ENCODE results near the gene ULK2.

DNA sequence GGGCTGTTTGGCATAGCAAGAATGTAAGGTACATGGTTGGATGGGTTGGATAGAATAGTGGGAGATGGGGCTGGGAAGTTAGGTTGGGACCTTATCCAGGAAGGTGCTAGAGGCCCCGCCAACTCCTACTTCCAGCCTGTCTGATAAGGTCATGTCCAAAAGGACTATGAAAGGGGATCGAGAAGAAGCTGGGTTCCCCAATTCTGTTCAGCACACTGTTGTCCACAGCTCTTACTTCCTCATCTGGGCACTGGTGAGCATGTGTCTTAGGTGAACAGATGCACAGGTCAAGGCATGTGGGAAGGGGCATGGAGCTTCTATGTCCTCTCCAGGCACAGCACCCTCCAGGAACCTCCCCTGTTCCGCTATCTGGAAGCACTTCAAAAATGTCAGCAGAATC lies 5.6 kb upstream of the ULK2 start:
- TF ChIP-seq, protein P1, sequence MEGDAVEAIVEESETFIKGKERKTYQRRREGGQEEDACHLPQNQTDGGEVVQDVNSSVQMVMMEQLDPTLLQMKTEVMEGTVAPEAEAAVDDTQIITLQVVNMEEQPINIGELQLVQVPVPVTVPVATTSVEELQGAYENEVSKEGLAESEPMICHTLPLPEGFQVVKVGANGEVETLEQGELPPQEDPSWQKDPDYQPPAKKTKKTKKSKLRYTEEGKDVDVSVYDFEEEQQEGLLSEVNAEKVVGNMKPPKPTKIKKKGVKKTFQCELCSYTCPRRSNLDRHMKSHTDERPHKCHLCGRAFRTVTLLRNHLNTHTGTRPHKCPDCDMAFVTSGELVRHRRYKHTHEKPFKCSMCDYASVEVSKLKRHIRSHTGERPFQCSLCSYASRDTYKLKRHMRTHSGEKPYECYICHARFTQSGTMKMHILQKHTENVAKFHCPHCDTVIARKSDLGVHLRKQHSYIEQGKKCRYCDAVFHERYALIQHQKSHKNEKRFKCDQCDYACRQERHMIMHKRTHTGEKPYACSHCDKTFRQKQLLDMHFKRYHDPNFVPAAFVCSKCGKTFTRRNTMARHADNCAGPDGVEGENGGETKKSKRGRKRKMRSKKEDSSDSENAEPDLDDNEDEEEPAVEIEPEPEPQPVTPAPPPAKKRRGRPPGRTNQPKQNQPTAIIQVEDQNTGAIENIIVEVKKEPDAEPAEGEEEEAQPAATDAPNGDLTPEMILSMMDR (IDR thresholded peaks at IDR 0.05; ENCODE audit: insufficient read depth, low read length, poor library complexity, severe bottlenecking), result no peak
- TF ChIP-seq EZH2phosphoT487 (conservative IDR thresholded peaks at IDR 0.05; ENCODE audit: low read length), result no peak

Data from SU-DHL-6 (cell line).